Progenitor cell of endocrine pancreas (in vitro differentiated cells): ENCODE data around the gene DGCR6L. TPM values are rescaled to one million over a fixed set of nuclear protein-coding genes. Genes with fewer than 3 reads are reported as not detected.

Experiments
- DNase-seq: peaks from one replicate; pipeline ENCODE4 v3.0.0; 2021; ENCODE audit warnings: low spot score; ENCODE audit not compliant: unreplicated experiment
- H3K27ac Mint-ChIP-seq: 2 replicates; pipeline ENCODE4 v1.8.0; 2021; ENCODE audit warnings: mild to moderate bottlenecking, moderate library complexity, mixed read lengths
- H3K27me3 Mint-ChIP-seq: 2 replicates; pipeline ENCODE4 v1.8.0; 2021; ENCODE audit warnings: mixed read lengths
- H3K36me3 Mint-ChIP-seq: 2 replicates; pipeline ENCODE4 v1.8.0; 2022; ENCODE audit warnings: mixed read lengths; ENCODE audit not compliant: insufficient read depth
- H3K4me1 Mint-ChIP-seq: 2 replicates; pipeline ENCODE4 v1.8.0; 2021; ENCODE audit warnings: low read depth, mixed read lengths
- H3K4me3 Mint-ChIP-seq: 2 replicates; pipeline ENCODE4 v1.8.0; 2021; ENCODE audit warnings: low read depth, mild to moderate bottlenecking, moderate library complexity, mixed read lengths
- H3K9me3 Mint-ChIP-seq: 2 replicates; pipeline ENCODE4 v1.8.0; 2021; ENCODE audit warnings: low read depth, mixed read lengths
- total RNA-seq: library from RNA; stranded (reverse); gene quantifications from 2 replicates; pipeline ENCODE4 v1.2.1, GENCODE V29; 2021
- TF ChIP-seq, protein P1 (sequence below): fragments of 200-600 bp; sonication (generic); IDR thresholded peaks from one replicate; pipeline ENCODE4 v1.5.0; 2021; ENCODE audit warnings: antibody characterized with exemption, mild to moderate bottlenecking; ENCODE audit not compliant: unreplicated experiment

Gene DGCR6L
- total RNA-seq, 1 donor from 2014 or later: 41.0 TPM

DNA sequence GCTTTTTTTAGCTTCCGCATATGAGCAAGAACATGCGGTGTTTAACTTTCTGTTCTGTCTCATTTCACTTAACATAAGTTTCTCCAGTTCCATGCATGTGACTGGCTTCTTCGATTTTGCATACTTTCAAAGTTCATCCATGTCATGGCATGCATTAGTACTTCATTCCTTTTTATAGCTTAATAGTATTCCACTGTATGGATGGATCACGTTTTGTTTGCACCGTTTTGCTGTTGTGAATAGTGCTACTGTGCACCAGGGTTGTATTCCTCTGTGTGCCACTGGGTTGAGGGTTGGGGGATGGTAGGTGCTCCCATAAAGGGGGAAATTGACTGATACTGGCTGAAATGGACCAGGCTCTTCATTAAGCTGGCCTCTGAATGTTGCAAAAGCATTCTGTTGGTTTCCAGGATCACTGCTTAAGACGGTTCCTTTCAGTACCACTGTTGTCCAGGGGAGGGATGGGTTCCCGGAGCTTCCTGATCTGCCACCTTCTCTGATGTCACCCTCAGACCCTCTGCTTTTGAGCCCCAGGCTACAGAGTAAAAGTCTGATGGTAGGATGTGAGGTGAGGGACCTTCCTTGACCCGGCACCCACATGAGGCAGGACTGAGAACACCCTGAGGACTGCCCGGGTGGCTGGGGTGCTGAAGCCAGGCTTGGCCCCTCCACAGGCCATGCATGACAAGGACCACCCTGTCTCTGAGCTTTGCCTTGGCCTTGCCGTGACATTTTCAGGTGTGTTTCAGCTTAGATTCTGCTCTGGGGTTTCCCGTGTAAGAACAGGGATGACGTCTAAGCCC lies 24.4 kb downstream of the DGCR6L start:
- Mint-ChIP-seq H3K36me3 (no peaks in the 10 kb centered on the region), H3K9me3 (no peaks in the 10 kb centered on the region), H3K27me3 (peaks cover 56% of the 10 kb centered on the region), H3K4me1 (peaks cover 2% of the 10 kb centered on the region), H3K27ac (no peak overlapping the region), H3K4me3 (no peak overlapping the region)
- DNase-seq: no peak
- TF ChIP-seq, protein P1, sequence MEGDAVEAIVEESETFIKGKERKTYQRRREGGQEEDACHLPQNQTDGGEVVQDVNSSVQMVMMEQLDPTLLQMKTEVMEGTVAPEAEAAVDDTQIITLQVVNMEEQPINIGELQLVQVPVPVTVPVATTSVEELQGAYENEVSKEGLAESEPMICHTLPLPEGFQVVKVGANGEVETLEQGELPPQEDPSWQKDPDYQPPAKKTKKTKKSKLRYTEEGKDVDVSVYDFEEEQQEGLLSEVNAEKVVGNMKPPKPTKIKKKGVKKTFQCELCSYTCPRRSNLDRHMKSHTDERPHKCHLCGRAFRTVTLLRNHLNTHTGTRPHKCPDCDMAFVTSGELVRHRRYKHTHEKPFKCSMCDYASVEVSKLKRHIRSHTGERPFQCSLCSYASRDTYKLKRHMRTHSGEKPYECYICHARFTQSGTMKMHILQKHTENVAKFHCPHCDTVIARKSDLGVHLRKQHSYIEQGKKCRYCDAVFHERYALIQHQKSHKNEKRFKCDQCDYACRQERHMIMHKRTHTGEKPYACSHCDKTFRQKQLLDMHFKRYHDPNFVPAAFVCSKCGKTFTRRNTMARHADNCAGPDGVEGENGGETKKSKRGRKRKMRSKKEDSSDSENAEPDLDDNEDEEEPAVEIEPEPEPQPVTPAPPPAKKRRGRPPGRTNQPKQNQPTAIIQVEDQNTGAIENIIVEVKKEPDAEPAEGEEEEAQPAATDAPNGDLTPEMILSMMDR: no peak

DNA sequence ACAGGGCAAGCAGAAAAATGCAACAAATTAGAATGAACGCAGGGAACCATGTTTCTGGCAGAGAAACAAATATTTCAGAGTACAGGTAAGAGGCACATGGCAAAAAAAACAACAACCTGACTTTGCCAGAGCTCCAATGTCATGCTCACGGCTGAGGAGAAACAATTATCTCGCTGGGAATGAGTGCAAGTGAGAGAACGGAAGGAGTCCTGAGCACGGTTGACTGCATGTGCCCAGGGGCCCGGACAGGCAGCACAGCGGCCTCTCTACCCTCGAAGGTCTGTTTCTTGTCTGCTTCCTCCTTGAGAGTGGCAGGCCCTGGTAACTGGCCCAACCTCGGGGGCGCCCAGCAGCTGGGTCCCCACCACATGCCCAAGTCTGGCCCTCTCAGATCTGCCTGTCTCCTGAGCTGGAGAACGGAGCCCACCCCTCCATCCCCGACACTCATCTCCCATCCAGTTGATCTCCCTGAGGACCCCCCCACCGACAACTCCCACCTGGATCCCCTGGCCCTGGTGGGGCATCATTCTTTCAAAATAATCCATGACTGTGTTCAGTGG lies 27.1 kb downstream of the DGCR6L start:
- no peak for DNase-seq
- Mint-ChIP-seq H3K9me3 (no peaks in the 10 kb centered on the region), H3K27ac (no peak overlapping the region), H3K27me3 (peaks cover 44% of the 10 kb centered on the region), H3K4me1 (peaks cover 2% of the 10 kb centered on the region), H3K36me3 (no peaks in the 10 kb centered on the region), H3K4me3 (no peak overlapping the region)
- TF ChIP-seq, protein P1: no peak

DNA sequence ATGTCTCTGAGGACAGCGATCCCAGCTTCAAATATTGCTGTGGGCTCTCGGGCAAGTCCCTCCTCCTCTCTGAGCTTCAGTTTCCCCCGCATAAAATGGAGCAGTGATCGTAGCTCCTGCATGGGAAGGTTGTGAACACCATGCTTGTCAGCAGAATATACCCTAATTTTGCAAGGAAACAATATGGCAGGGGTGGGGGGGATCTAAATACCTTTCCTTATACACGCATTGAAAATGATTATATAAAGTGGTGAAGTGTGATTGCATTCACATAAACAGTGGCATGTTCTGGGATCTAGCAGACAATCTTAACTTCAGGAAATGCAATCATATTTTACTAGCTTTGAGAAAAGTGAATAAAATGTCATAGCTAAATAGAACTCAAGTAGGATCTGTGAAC lies 27.8 kb downstream of the DGCR6L start:
- Mint-ChIP-seq H3K4me3 (no peak overlapping the region), H3K36me3 (no peaks in the 10 kb centered on the region), H3K27ac (no peak overlapping the region), H3K4me1 (peaks cover 2% of the 10 kb centered on the region), H3K27me3 (peaks cover 37% of the 10 kb centered on the region), H3K9me3 (no peaks in the 10 kb centered on the region)
- TF ChIP-seq, protein P1: no peak
- no peak for DNase-seq

DNA sequence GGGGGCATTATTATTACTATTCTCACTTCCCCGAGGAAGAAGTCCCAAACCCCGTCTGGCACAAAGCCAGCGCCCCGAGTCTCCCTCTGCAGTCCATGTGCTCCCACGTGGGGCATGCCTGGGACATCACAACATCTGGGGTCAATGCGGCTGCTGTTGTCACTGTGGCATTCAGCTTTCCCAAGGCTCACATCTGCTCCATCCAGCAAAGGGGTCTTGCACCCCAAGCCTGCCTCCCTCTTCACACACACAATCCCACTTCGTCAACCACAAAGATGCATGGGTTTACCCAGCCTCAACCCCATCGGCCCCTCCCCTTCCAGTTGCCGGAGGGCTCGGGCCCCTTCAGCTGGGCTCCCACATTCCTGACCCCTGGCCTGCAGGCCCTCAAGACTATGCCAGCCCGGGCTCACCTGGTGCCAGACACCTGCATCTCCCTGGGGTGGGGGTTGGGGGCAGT lies 28.2 kb downstream of the DGCR6L start:
- Mint-ChIP-seq H3K27me3 (peaks cover 36% of the 10 kb centered on the region), H3K4me3 (no peak overlapping the region), H3K4me1 (peaks cover 2% of the 10 kb centered on the region), H3K9me3 (no peaks in the 10 kb centered on the region), H3K36me3 (no peaks in the 10 kb centered on the region), H3K27ac (no peak overlapping the region)
- no peak for DNase-seq
- TF ChIP-seq, protein P1: no peak

DNA sequence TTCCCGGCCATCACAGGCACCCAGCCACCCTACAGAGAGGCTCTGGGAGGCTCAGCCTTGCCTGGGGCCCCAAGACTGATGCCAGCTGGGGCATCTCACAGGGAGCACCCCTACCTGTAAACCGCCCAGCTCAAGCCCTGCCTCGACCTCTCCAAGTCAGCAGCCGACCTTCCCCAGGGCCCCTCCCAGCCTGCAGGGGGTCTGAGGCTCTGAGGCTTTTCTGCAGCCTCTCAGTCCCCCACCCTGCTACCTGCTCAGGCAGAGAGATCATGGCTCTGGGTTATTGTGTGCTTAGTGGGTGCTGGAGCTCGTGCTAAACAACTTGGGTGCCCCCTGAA lies 28.6 kb downstream of the DGCR6L start:
- H3K4me1 Mint-ChIP-seq: peaks cover 2% of the 10 kb centered on the region
- H3K36me3 Mint-ChIP-seq: no peaks in the 10 kb centered on the region
- H3K4me3 Mint-ChIP-seq: no peak overlapping the region
- H3K27ac Mint-ChIP-seq: no peak overlapping the region
- TF ChIP-seq, protein P1: no peak
- H3K27me3 Mint-ChIP-seq: peaks cover 33% of the 10 kb centered on the region
- no peak for DNase-seq
- H3K9me3 Mint-ChIP-seq: no peaks in the 10 kb centered on the region
